ENCODE data around the gene CRX. TPM values are rescaled to one million over a fixed set of nuclear protein-coding genes. Genes with fewer than 3 reads are reported as not detected.
A peak's percentile ranks its signal among the peaks of the same experiment; 100 is the strongest.

Gene CRX
- total and polyA plus RNA-seq, 3 donors from 2014 or later = 0.12 to 0.55 TPM; not detected in 1

GRCh38 chr19:47778954-47779351 is 42.8 kb upstream of the CRX start:
- Histone ChIP-seq H3K9me3 (no peaks in the 10 kb centered on the region), H3K4me1 (no peaks in the 10 kb centered on the region), H3K4me3 (peak overlapping the region; percentile 66 to 98), H3K27me3 (no peaks in the 10 kb centered on the region), H3K36me3 (ENCODE audit: low read depth, missing control alignments) (no peaks in the 10 kb centered on the region), H3K27ac (peak overlapping the region; percentile 94 to 98)
- 1% methylated on average over 18 to 20 of the region's 20 CpGs for WGBS, 2 donors
- no peak for DNase-seq
- TF ChIP-seq POLR2A (IDR thresholded peaks at IDR 0.05) = no peak
- TF ChIP-seq CTCF (IDR thresholded peaks at IDR 0.05) = no peak
- intact Hi-C loops (cut with DNase I; ENCODE audit: low total_unique reads) = no loop called here

GRCh38 chr19:47779524-47780214 is 42.1 kb upstream of the CRX start:
- H3K9me3 ChIP-seq = no peaks in the 10 kb centered on the region
- 39 to 40% methylated on average over 16 to 24 of the region's 24 CpGs for WGBS, 2 donors
- no peaks in the 10 kb centered on the region for H3K36me3 ChIP-seq (ENCODE audit: low read depth, missing control alignments)
- TF ChIP-seq CTCF (IDR thresholded peaks at IDR 0.05) = no peak
- no peak for TF ChIP-seq POLR2A (IDR thresholded peaks at IDR 0.05)
- no peaks in the 10 kb centered on the region for H3K4me1 ChIP-seq
- no peaks in the 10 kb centered on the region for H3K27me3 ChIP-seq
- intact Hi-C loops (cut with DNase I; ENCODE audit: low total_unique reads) = loop anchor here (10.0 kb wide), 1 partner anchor 65 kb away; the partner anchor contains the start of gene EHD2
- H3K27ac ChIP-seq = peak overlapping the region; percentile 94 to 98
- peak; percentile 43 for DNase-seq
- H3K4me3 ChIP-seq = peak overlapping the region; percentile 66 to 98

DNA sequence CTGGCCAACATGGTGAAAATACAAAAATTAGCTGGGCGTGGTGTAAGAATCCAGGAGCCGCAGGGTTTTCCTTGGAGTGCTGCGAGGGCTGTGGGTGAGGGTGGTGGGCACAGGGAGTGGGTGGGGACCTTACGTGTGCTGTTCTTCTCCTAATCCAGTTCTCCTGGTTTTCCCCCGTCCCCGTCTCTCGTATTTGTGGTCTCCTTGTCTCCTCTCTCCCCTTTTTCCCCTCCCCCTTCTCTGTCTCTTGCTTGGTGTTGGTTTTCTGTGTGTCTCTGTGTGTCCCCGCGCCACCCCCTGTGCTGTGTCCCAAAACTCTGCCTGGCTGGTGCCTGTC is 41.6 kb upstream of the CRX start:
- intact Hi-C loops (cut with DNase I; ENCODE audit: low total_unique reads) = loop anchor here (10.0 kb wide), 1 partner anchor 65 kb away; the partner anchor contains the start of gene EHD2
- Histone ChIP-seq H3K27me3 (no peaks in the 10 kb centered on the region), H3K4me1 (no peaks in the 10 kb centered on the region), H3K27ac (peak overlapping the region; percentile 25 to 94), H3K9me3 (no peaks in the 10 kb centered on the region), H3K4me3 (no peak overlapping the region), H3K36me3 (ENCODE audit: low read depth, missing control alignments) (no peaks in the 10 kb centered on the region)
- WGBS, 2 donors = 54 to 62% methylated on average over 7 to 9 of the region's 9 CpGs
- DNase-seq = no peak
- no peak for TF ChIP-seq CTCF (IDR thresholded peaks at IDR 0.05)
- TF ChIP-seq POLR2A (IDR thresholded peaks at IDR 0.05) = no peak

GRCh38 chr19:47781590-47782262 is 40.0 kb upstream of the CRX start:
- Histone ChIP-seq H3K36me3 (ENCODE audit: low read depth, missing control alignments) (no peaks in the 10 kb centered on the region), H3K4me1 (no peaks in the 10 kb centered on the region), H3K4me3 (no peak overlapping the region), H3K27me3 (no peaks in the 10 kb centered on the region), H3K9me3 (no peaks in the 10 kb centered on the region), H3K27ac (peak overlapping the region in 1 of 2 donors; percentile 15)
- DNase-seq = peak; percentile 71
- intact Hi-C loops (cut with DNase I; ENCODE audit: low total_unique reads) = loop anchor here (10.0 kb wide), 1 partner anchor 67 kb away; the partner anchor contains the start of gene EHD2
- WGBS, 2 donors = 58 to 65% methylated on average over 9 of the region's 9 CpGs
- TF ChIP-seq POLR2A (IDR thresholded peaks at IDR 0.05) = no peak
- TF ChIP-seq CTCF (IDR thresholded peaks at IDR 0.05) = no peak
